Measurements from ENCODE around the gene MX1.

MX1 gene

DNA sequence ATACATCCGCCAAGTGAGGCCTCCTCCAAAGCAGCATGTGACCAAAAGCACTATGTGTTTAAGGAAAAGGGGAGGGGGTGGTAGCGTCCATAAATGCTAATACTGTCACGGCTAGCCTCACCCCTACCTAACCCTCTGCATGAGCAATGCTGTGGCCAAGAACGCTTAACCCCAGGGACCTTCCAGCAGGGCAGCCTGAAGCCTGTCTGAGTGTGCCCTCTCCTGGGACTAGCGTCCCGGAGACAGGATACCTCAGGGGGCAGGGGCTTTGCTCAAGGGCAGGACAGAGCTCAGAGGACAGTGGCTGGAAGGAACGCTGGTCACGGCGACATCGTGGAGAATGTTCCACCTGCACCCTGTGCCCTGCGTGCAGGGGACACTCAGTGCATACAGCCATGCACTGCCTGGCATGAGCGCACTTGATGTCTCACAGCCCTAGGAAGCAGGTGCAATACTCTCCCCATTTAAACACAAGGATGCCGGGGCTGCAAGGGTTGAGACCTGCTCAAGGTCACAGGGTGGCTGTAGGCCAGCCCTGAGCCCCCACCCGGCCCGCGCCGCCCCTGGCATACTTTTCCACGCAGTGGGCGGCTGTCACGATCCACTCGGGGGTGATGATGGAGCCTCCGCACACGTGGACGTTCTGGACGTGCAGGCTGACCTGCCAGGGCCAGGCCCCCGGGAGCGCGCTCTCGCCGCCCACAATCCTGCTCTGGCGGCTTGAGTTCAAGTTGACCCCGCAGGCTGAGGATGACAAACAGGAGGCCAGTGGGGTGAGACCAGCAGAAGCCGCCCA lies 46.9 kb downstream of the MX1 start:
- no peak for ATAC-seq
- TF ChIP-seq ARNTL (CRISPR knock-in tag; IDR thresholded peaks at IDR 0.05; ENCODE audit: borderline replicate concordance, low read depth) = no peak
- TF ChIP-seq OSR1 (CRISPR knock-in tag; IDR thresholded peaks at IDR 0.05) = no peak
- no peak for TF ChIP-seq TOX (CRISPR knock-in tag; IDR thresholded peaks at IDR 0.05; ENCODE audit: borderline replicate concordance)
- TF ChIP-seq ZNF70 (CRISPR knock-in tag; IDR thresholded peaks at IDR 0.05) = no peak
- no peak for TF ChIP-seq BACH2 (CRISPR knock-in tag; IDR thresholded peaks at IDR 0.05; ENCODE audit: borderline replicate concordance)
- no peak for TF ChIP-seq ZNF8 (CRISPR knock-in tag; IDR thresholded peaks at IDR 0.05)
- no peak for TF ChIP-seq ZNF565 (CRISPR knock-in tag; conservative IDR thresholded peaks at IDR 0.05; ENCODE audit: low read depth)
- no peak for TF ChIP-seq ZFP3 (CRISPR knock-in tag; IDR thresholded peaks at IDR 0.05)

DNA sequence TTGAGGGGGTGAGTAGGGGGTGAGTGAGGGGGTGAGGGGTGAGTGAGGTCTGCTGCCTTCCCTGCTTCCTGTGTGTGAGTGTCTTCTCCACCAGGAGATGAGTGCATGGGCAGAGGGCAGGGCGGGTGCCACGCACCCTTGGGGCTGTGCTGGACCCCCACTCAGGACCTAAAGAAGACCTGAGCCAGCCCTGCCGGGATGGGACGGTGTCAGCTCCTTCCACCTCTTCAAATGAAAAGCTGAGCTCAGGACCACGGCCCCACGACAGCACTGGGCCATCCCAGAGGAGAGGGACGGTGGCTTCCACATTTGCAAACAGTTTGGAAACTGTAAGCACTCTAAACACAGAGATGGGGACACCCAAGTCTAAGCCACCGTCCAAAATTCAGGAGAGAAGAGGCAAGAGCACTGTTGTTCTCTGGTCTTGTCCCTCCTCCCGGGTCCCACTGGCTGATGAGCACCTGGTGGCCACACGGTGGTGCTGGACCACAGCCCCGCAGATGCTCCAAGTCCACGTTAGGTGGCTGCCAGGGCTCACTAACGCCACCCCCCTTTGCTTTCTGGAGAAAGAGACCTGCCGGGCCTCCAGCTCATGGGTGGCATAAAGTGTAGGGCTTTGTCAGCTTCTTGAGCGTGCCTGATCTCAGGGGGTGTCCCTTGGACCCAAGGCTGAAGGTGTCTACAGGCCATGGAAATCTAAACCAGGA lies 49.8 kb downstream of the MX1 start:
- no peak; the same call in 2 of the 3 replicates for ATAC-seq
- no peak for TF ChIP-seq ZFP3 (CRISPR knock-in tag; IDR thresholded peaks at IDR 0.05)
- TF ChIP-seq GLIS3 (CRISPR knock-in tag; IDR thresholded peaks at IDR 0.05) = no peak
- TF ChIP-seq, protein P1, sequence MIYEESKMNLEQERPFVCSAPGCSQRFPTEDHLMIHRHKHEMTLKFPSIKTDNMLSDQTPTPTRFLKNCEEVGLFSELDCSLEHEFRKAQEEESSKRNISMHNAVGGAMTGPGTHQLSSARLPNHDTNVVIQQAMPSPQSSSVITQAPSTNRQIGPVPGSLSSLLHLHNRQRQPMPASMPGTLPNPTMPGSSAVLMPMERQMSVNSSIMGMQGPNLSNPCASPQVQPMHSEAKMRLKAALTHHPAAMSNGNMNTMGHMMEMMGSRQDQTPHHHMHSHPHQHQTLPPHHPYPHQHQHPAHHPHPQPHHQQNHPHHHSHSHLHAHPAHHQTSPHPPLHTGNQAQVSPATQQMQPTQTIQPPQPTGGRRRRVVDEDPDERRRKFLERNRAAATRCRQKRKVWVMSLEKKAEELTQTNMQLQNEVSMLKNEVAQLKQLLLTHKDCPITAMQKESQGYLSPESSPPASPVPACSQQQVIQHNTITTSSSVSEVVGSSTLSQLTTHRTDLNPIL (CRISPR knock-in tag; IDR thresholded peaks at IDR 0.05; ENCODE audit: low read depth) = no peak
- TF ChIP-seq ZFP30 (CRISPR knock-in tag; IDR thresholded peaks at IDR 0.05) = no peak
- no peak for TF ChIP-seq CSDC2 (CRISPR knock-in tag; IDR thresholded peaks at IDR 0.05)
- TF ChIP-seq, protein P2, sequence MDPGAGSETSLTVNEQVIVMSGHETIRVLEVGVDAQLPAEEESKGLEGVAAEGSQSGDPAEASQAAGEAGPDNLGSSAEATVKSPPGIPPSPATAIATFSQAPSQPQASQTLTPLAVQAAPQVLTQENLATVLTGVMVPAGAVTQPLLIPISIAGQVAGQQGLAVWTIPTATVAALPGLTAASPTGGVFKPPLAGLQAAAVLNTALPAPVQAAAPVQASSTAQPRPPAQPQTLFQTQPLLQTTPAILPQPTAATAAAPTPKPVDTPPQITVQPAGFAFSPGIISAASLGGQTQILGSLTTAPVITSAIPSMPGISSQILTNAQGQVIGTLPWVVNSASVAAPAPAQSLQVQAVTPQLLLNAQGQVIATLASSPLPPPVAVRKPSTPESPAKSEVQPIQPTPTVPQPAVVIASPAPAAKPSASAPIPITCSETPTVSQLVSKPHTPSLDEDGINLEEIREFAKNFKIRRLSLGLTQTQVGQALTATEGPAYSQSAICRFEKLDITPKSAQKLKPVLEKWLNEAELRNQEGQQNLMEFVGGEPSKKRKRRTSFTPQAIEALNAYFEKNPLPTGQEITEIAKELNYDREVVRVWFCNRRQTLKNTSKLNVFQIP (CRISPR knock-in tag; IDR thresholded peaks at IDR 0.05; ENCODE audit: borderline replicate concordance, low read depth) = no peak
- TF ChIP-seq ZC3H10 (CRISPR knock-in tag; IDR thresholded peaks at IDR 0.05) = no peak
- TF ChIP-seq, protein P3, sequence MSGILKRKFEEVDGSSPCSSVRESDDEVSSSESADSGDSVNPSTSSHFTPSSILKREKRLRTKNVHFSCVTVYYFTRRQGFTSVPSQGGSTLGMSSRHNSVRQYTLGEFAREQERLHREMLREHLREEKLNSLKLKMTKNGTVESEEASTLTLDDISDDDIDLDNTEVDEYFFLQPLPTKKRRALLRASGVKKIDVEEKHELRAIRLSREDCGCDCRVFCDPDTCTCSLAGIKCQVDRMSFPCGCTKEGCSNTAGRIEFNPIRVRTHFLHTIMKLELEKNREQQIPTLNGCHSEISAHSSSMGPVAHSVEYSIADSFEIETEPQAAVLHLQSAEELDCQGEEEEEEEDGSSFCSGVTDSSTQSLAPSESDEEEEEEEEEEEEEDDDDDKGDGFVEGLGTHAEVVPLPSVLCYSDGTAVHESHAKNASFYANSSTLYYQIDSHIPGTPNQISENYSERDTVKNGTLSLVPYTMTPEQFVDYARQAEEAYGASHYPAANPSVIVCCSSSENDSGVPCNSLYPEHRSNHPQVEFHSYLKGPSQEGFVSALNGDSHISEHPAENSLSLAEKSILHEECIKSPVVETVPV (CRISPR knock-in tag; IDR thresholded peaks at IDR 0.05) = no peak
- no peak for TF ChIP-seq RARB (CRISPR knock-in tag; IDR thresholded peaks at IDR 0.05)
- TF ChIP-seq ZNF8 (CRISPR knock-in tag; IDR thresholded peaks at IDR 0.05) = no peak
- TF ChIP-seq ARNTL (CRISPR knock-in tag; IDR thresholded peaks at IDR 0.05; ENCODE audit: borderline replicate concordance, low read depth) = no peak
- TF ChIP-seq SNAI2 (CRISPR knock-in tag; IDR thresholded peaks at IDR 0.05) = no peak
- TF ChIP-seq, protein P4, sequence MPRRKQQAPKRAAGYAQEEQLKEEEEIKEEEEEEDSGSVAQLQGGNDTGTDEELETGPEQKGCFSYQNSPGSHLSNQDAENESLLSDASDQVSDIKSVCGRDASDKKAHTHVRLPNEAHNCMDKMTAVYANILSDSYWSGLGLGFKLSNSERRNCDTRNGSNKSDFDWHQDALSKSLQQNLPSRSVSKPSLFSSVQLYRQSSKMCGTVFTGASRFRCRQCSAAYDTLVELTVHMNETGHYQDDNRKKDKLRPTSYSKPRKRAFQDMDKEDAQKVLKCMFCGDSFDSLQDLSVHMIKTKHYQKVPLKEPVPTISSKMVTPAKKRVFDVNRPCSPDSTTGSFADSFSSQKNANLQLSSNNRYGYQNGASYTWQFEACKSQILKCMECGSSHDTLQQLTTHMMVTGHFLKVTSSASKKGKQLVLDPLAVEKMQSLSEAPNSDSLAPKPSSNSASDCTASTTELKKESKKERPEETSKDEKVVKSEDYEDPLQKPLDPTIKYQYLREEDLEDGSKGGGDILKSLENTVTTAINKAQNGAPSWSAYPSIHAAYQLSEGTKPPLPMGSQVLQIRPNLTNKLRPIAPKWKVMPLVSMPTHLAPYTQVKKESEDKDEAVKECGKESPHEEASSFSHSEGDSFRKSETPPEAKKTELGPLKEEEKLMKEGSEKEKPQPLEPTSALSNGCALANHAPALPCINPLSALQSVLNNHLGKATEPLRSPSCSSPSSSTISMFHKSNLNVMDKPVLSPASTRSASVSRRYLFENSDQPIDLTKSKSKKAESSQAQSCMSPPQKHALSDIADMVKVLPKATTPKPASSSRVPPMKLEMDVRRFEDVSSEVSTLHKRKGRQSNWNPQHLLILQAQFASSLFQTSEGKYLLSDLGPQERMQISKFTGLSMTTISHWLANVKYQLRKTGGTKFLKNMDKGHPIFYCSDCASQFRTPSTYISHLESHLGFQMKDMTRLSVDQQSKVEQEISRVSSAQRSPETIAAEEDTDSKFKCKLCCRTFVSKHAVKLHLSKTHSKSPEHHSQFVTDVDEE (CRISPR knock-in tag; IDR thresholded peaks at IDR 0.05) = no peak
- no peak for TF ChIP-seq TCF4 (CRISPR knock-in tag; IDR thresholded peaks at IDR 0.05; ENCODE audit: borderline replicate concordance)
- no peak for TF ChIP-seq PPARA (CRISPR knock-in tag; IDR thresholded peaks at IDR 0.05; ENCODE audit: borderline replicate concordance)

DNA sequence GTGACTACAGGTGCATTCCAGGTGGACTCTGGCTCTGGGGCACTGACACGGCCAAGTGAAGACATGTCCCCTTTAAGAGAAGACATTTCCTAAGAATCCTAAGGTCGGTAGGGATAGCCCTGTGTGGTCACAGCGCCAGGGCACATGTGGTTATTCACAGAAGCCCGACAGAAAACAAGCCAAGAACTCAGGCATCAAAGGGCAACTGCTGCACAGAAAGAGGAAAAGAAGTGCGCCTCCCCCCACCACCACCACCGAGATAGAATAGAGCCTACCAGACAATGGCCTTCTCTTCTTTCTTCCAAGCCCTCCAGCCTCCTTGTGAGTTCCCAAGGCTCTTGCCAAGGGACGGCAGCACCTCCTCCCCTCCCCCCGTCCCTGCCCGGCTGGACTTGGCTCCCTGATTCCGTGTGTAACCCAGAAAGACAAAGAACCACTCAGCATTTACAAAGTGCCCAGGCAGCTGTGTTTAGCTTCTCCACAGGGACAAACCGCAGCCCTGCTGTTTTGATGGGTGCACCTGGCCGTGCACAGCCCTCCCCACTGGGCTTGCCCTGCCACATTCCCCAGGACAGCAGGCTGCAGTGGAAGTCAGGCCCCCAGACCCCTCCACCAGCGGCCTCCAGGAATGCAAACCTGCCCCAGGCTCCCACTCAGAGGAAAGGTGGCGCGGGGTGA lies 51.7 kb downstream of the MX1 start:
- no peak for ATAC-seq
- no peak for TF ChIP-seq ISL1 (CRISPR knock-in tag; IDR thresholded peaks at IDR 0.05)
- no peak for TF ChIP-seq PPARA (CRISPR knock-in tag; IDR thresholded peaks at IDR 0.05; ENCODE audit: borderline replicate concordance)
- no peak for TF ChIP-seq ZNF8 (CRISPR knock-in tag; IDR thresholded peaks at IDR 0.05)
- TF ChIP-seq CSDC2 (CRISPR knock-in tag; IDR thresholded peaks at IDR 0.05) = no peak
- no peak for TF ChIP-seq BACH2 (CRISPR knock-in tag; IDR thresholded peaks at IDR 0.05; ENCODE audit: borderline replicate concordance)
- TF ChIP-seq SNAI2 (CRISPR knock-in tag; IDR thresholded peaks at IDR 0.05) = no peak
- TF ChIP-seq, protein P2 (CRISPR knock-in tag; IDR thresholded peaks at IDR 0.05; ENCODE audit: borderline replicate concordance, low read depth) = no peak

All from SK-N-SH treated with all-trans-retinoic acid at 6 μM for 48 hours (cell line).